Fibroblast of lung (primary cell): ENCODE results near the gene SLMAP. TPM values are rescaled to one million over a fixed set of nuclear protein-coding genes. Genes with fewer than 3 reads are reported as not detected.

Source experiments
- DNase-seq, 2 donors: peaks; one replicate each; pipeline versions ENCODE4 v3.0.0 to v3.0.0-alpha.2; 2010; ENCODE audit warnings: low read depth in 2 of 2
- H2AFZ ChIP-seq: 2 replicates; pipeline ENCODE4 v1.5.1; 2012; ENCODE audit warnings: low read length, control low read depth, inconsistent platforms
- H3K27ac ChIP-seq: 2 replicates; pipeline ENCODE4 v1.5.1; 2011; ENCODE audit warnings: low read length, control low read depth; ENCODE audit not compliant: insufficient read depth
- H3K27me3 ChIP-seq: 2 replicates; pipeline ENCODE4 v1.5.1; 2011; ENCODE audit warnings: mild to moderate bottlenecking, low read length; ENCODE audit not compliant: control insufficient read depth, insufficient read depth
- H3K36me3 ChIP-seq: 2 replicates; pipeline ENCODE4 v1.5.1; 2011; ENCODE audit warnings: low read length; ENCODE audit not compliant: control insufficient read depth, insufficient read depth
- H3K4me1 ChIP-seq: 2 replicates; pipeline ENCODE4 v1.5.1; 2011; ENCODE audit warnings: low read length; ENCODE audit not compliant: control insufficient read depth, insufficient read depth; ENCODE audit errors: extremely low read depth
- H3K4me2 ChIP-seq: 2 replicates; pipeline ENCODE4 v1.5.1; 2011; ENCODE audit warnings: low read length, control low read depth; ENCODE audit not compliant: insufficient read depth; ENCODE audit errors: extremely low read depth
- H3K4me3 ChIP-seq, 4 experiments: fragments of 200-600 bp in 1 of 4; sonication (generic) in 1 of 4; replicated peaks in 1 of 4; 2 replicates each; pipeline ENCODE4 v1.5.1; 2011 to 2016; ENCODE audit warnings: low read length in 4 of 4, low read depth in 3 of 4, mild to moderate bottlenecking in 3 of 4, control low read depth in 2 of 4, inconsistent platforms in 1 of 4, mixed read lengths in 1 of 4; ENCODE audit not compliant: insufficient read depth in 1 of 4; ENCODE audit errors: control extremely low read depth in 1 of 4
- H3K79me2 ChIP-seq: 2 replicates; pipeline ENCODE4 v1.5.1; 2012; ENCODE audit warnings: mild to moderate bottlenecking, low read length, inconsistent platforms; ENCODE audit not compliant: control insufficient read depth, insufficient read depth
- H3K9ac ChIP-seq: 2 replicates; pipeline ENCODE4 v1.5.1; 2011; ENCODE audit warnings: mild to moderate bottlenecking, low read length, control low read depth; ENCODE audit not compliant: insufficient read depth
- H3K9me3 ChIP-seq: 2 replicates; pipeline ENCODE4 v1.5.1; 2012; ENCODE audit warnings: low read depth, low read length; ENCODE audit not compliant: control insufficient read depth, insufficient read depth
- H4K20me1 ChIP-seq: 2 replicates; pipeline ENCODE4 v1.5.1; 2011; ENCODE audit warnings: low read length; ENCODE audit not compliant: control insufficient read depth, insufficient read depth; ENCODE audit errors: extremely low read depth
- EZH2 ChIP-seq: IDR thresholded peaks from 2 replicates; pipeline ENCODE4 v1.5.1; 2012; ENCODE audit warnings: low read length, control low read depth, mild to moderate bottlenecking; ENCODE audit errors: missing control alignments
- polyA plus RNA-seq, 2 donors: library from polyadenylated mRNA; depleted of rRNA in 1 of 2; stranded (reverse) in 1 of 2; unstranded in 1 of 2; fragments of >200 nt; gene quantifications; 2 replicates each; pipeline ENCODE4 v1.2.1, GENCODE V29; 2011 to 2012; ENCODE audit warnings: missing spikeins in 1 of 2
- total RNA-seq: library from RNA; depleted of rRNA; stranded (reverse); fragments of >200 nt; gene quantifications from 2 replicates; pipeline ENCODE4 v1.2.1, GENCODE V29; 2014
- TF ChIP-seq, protein P1 (sequence below), 2 donors: IDR thresholded peaks in 1 of 2; conservative IDR thresholded peaks in 1 of 2; 1 replicate in 1 of 2; 2 replicates in 1 of 2; pipeline ENCODE4 v1.5.1; 2011 to 2012; ENCODE audit warnings: low read length in 2 of 2, control low read depth in 1 of 2, inconsistent platforms in 1 of 2, low read depth in 1 of 2, mild to moderate bottlenecking in 1 of 2

Gene SLMAP
- total and polyA plus RNA-seq, 2 donors (not counting 1 experiment from before 2014, with no cell fraction given) = 35.3 to 55.5 TPM

DNA sequence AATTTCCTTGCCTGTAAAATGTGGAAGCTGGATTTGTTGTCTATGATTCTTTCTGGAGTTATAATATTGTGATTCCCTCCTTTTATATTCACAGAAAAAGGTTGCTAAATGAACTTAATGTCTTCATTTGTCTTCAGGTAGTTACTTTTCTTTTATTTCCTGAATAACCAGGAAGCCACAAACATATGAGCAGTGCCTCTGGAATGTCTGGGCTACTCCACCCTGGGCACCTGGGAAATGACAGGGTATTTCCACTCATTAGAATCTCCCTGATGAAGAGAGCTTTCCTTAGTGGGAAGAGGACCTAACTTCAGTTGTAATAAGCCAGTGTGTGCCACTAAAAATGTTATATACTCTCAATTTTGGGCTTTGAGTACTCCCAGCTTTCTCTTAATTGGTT, 3.8 kb upstream of the SLMAP start:
- DNase-seq = peak in 1 of 2 donors; percentile 83
- no peak for TF ChIP-seq EZH2
- TF ChIP-seq, protein P1, sequence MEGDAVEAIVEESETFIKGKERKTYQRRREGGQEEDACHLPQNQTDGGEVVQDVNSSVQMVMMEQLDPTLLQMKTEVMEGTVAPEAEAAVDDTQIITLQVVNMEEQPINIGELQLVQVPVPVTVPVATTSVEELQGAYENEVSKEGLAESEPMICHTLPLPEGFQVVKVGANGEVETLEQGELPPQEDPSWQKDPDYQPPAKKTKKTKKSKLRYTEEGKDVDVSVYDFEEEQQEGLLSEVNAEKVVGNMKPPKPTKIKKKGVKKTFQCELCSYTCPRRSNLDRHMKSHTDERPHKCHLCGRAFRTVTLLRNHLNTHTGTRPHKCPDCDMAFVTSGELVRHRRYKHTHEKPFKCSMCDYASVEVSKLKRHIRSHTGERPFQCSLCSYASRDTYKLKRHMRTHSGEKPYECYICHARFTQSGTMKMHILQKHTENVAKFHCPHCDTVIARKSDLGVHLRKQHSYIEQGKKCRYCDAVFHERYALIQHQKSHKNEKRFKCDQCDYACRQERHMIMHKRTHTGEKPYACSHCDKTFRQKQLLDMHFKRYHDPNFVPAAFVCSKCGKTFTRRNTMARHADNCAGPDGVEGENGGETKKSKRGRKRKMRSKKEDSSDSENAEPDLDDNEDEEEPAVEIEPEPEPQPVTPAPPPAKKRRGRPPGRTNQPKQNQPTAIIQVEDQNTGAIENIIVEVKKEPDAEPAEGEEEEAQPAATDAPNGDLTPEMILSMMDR (conservative IDR thresholded peaks at IDR 0.05 in 1 of 2, IDR thresholded peaks at IDR 0.05 in 1 of 2; ENCODE audit: low read depth in 1 of 2, low read length in 2 of 2) = no peak

DNA sequence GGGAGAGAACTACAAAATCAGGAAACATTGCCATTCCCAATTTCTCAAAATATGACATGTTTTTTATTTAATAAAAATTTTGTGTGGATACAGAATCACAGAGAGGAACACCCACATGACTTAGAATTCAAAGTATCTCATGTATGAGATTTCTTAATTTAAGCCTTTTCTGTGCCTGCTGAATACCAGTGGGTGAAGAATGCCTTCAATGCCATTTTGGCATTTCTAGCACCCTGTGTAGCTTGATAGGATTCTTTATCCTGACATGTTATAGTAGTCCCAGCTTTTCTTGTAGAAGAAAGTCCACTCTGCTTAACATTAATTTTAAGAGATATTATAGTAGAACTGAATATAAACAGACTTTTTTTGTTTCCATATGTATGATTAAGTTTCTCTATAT, 3.1 kb upstream of the SLMAP start:
- Histone ChIP-seq H3K36me3 (peaks cover 2% of the 10 kb centered on the region), H2AFZ (no peak overlapping the region), H3K27ac (no peak overlapping the region), H3K4me2 (no peak overlapping the region), H3K4me3 (no peak overlapping the region), H3K9me3 (no peaks in the 10 kb centered on the region), H3K79me2 (peaks cover 17% of the 10 kb centered on the region), H3K4me1 (no peaks in the 10 kb centered on the region), H3K27me3 (no peaks in the 10 kb centered on the region), H3K9ac (no peak overlapping the region), H4K20me1 (no peaks in the 10 kb centered on the region)
- DNase-seq = no peak
- TF ChIP-seq, protein P1 (conservative IDR thresholded peaks at IDR 0.05 in 1 of 2, IDR thresholded peaks at IDR 0.05 in 1 of 2; ENCODE audit: low read depth in 1 of 2, low read length in 2 of 2) = no peak
- no peak for TF ChIP-seq EZH2

More for the DNA sequence above, 3.8 kb upstream of the SLMAP start:
- Histone ChIP-seq H2AFZ (no peak overlapping the region), H3K4me3 (no peak overlapping the region), H4K20me1 (no peaks in the 10 kb centered on the region), H3K9ac (no peak overlapping the region), H3K79me2 (peaks cover 10% of the 10 kb centered on the region), H3K4me1 (no peaks in the 10 kb centered on the region), H3K27ac (no peak overlapping the region), H3K36me3 (no peaks in the 10 kb centered on the region), H3K9me3 (no peaks in the 10 kb centered on the region), H3K27me3 (no peaks in the 10 kb centered on the region), H3K4me2 (no peak overlapping the region)

DNA sequence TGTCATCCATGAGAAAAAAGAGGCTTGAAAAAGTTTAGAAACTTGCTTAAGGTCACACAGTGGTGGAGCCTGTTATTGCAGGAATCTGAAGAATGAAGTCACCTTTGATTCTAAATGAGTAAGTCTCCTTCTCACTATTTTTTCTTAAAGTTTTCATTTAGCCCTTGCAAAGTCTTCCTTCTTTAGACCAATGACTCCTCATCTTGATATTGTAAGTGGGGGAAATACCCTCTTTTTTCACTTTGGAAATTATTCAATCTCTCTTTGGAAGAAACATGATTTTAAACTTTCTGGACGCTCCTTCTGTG, 787 bp upstream of the SLMAP start:
- H3K9ac ChIP-seq = no peak overlapping the region
- TF ChIP-seq EZH2 = no peak
- TF ChIP-seq, protein P1 (conservative IDR thresholded peaks at IDR 0.05 in 1 of 2, IDR thresholded peaks at IDR 0.05 in 1 of 2; ENCODE audit: low read depth in 1 of 2, low read length in 2 of 2) = peak in 1 of 2 donors; percentile 10
- peak in 1 of 2 donors; percentile 85 for DNase-seq
- peak overlapping the region; percentile 86 for H3K4me2 ChIP-seq
- no peaks in the 10 kb centered on the region for H3K27me3 ChIP-seq
- peaks cover 2% of the 10 kb centered on the region for H3K36me3 ChIP-seq
- peaks cover 40% of the 10 kb centered on the region for H3K79me2 ChIP-seq
- H2AFZ ChIP-seq = peak overlapping the region; percentile 88
- peak overlapping the region; percentile 76 to 92 (median 80) for H3K4me3 ChIP-seq
- H3K27ac ChIP-seq = peak overlapping the region; percentile 94
- H3K9me3 ChIP-seq = no peaks in the 10 kb centered on the region
- peaks cover 5% of the 10 kb centered on the region for H4K20me1 ChIP-seq
- H3K4me1 ChIP-seq = peaks cover 2% of the 10 kb centered on the region
